HTERT RPE-1 (cell line): ENCODE data around the gene GADD45GIP1.
"Not testable (repeated sequence)": the region's sequence is repeated elsewhere in the genome, so short reads cannot be mapped to it uniquely, and the experiment has no call there.

Experiments used
- in situ Hi-C: fragments of 300-500 bp; cut with MboI; formaldehyde crosslinking; loops from 4 replicates; pipeline ENCODE4 v1.14.3; 2020; ENCODE audit warnings: low sequenced_read_pairs

GADD45GIP1 gene

DNA sequence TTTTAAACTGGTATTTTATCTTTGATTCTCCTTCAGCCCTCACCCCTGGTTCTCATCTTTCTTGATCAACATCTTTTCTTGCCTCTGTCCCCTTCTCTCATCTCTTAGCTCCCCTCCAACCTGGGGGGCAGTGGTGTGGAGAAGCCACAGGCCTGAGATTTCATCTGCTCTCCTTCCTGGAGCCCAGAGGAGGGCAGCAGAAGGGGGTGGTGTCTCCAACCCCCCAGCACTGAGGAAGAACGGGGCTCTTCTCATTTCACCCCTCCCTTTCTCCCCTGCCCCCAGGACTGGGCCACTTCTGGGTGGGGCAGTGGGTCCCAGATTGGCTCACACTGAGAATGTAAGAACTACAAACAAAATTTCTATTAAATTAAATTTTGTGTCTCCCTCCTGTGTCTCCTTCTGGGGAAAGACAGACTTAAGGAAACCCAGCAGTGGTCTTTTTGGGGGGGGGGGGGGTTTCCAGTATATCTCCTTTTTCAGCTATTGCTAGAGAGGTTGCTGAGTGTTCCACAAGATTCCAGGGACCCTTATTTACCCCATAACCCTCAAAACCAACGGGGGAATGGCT lies 12.8 kb downstream of the GADD45GIP1 start:
- in situ Hi-C loops, result no loop called here

DNA sequence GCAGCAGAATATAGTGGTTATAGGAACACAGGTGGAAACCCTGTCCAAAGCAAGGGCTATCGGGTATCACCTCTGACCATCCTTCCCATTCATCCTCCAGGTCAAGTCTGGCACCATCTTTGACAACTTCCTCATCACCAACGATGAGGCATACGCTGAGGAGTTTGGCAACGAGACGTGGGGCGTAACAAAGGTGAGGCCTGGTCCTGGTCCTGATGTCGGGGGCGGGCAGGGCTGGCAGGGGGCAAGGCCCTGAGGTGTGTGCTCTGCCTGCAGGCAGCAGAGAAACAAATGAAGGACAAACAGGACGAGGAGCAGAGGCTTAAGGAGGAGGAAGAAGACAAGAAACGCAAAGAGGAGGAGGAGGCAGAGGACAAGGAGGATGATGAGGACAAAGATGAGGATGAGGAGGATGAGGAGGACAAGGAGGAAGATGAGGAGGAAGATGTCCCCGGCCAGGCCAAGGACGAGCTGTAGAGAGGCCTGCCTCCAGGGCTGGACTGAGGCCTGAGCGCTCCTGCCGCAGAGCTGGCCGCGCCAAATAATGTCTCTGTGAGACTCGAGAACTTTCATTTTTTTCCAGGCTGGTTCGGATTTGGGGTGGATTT lies 13.5 kb downstream of the GADD45GIP1 start:
- in situ Hi-C loops, result no loop called here

- in situ Hi-C loops, result no loop called here
Observed at GRCh38 chr19:12940897-12941296, 16.1 kb downstream of the GADD45GIP1 start.

GRCh38 chr19:12939975-12940423 lies 17.0 kb downstream of the GADD45GIP1 start:
- in situ Hi-C loops, result no loop called here

DNA sequence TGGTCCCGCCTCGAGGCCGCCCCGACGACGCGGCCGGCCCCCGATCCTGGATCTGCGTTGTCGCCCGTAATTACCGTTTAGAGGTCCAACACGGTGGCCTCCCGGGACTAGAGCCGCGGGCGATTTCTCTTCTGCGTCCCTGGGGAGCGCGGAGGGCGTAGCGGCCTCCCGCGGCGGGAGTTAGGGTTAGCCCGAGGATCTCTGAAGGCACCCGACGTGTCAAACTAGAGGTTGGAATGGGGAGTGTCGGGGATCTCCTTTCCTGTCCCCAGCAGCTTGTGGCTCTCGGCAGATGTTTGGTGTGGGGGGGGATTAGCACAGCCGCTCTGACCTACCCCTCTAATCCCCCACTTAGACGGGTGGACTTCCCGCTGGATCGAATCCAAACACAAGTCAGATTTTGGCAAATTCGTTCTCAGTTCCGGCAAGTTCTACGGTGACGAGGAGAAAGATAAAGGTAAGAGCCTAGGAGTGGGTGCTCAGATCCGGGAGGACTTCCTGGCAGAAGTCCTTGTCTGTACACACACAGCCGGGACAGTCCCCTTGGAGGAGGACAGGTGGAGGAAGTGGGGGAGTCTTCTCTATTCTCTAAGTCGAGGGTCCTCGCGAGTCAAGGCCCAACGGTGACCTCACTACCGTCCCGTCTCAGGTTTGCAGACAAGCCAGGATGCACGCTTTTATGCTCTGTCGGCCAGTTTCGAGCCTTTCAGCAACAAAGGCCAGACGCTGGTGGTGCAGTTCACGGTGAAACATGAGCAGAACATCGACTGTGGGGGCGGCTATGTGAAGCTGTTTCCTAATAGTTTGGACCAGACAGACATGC lies 18.0 kb downstream of the GADD45GIP1 start:
- in situ Hi-C loops, result no loop called here

GRCh38 chr19:12937927-12938778 lies 18.9 kb downstream of the GADD45GIP1 start, which contains the start of gene CALR:
CALR (plus strand) TSS chr19:12938609; CDS start chr19:12938680, 71 bp downstream.
- in situ Hi-C loops, result no loop called here

- in situ Hi-C loops, result no loop called here
Observed at GRCh38 chr19:12937093-12937926, 19.7 kb downstream of the GADD45GIP1 start.

GRCh38 chr19:12936582-12936981 lies 20.4 kb downstream of the GADD45GIP1 start:
- in situ Hi-C loops, result no loop called here

DNA sequence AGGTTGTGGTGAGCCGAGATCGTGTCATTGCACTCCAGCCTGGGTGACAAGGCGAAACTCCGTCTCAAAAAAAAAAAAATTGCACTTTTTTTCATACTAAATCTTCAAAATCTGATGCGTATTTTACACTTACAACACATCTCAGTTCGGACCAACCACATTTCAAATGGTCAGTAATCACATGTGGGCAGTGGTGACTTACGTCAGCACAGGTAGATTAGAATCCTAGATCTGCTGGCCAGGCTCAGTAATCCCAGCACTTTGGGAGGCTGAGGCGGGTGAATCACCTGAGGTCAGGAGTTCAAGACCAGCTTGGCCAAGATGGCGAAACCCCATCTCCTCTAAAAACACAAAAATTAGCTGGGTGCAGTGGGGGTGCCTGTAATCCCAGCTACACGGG lies 22.0 kb downstream of the GADD45GIP1 start:
- in situ Hi-C loops, result no loop called here

GRCh38 chr19:12933287-12934072 lies 23.5 kb downstream of the GADD45GIP1 start, which contains the start of gene FARSA:
FARSA (minus strand) TSS chr19:12933711; CDS start chr19:12933696, 15 bp downstream.
- in situ Hi-C loops, result no loop called here

DNA sequence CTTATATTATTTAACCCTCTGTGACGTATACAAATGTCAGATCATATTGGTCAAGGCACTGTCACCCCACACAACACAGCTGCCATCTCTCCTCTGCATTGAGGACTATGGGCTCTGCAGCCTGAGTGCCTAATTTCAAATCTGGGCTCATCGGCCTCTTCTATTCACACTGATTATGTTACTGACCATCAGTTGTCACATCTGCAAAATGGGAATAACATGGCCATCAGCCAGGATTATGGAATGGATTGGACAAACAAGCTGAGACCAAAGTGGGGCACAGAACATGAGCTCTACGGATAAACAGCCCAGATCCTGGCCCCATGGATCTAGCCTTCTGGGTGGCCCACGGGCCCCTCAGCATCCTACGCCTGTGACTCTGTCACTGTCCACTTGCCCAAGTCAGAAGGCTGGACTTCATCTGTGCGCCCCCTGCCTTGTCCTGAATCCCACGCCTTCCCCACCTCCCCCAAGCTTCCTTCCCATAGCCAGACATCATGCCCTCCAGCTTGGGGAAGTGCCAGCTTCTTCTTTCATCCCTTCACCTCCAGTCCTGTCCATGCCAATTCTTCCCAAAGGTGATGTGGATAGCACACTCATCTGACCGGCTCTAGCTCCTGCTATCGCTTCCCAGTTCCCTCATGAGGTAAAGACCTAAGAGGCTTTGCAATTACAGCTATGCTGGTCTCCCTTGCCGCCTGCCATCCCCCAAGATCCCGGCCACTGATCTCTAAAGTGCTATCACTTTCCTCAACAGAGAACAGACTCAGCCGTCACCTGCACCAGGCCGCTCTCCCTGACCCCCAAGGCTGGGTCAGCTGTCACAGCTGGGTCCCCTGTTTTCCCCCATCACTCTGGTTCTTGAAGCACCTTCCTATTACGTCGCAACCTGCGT lies 24.4 kb downstream of the GADD45GIP1 start:
- in situ Hi-C loops, result no loop called here

- in situ Hi-C loops, result no loop called here
Observed at GRCh38 chr19:12930002-12930645, 26.9 kb downstream of the GADD45GIP1 start.

DNA sequence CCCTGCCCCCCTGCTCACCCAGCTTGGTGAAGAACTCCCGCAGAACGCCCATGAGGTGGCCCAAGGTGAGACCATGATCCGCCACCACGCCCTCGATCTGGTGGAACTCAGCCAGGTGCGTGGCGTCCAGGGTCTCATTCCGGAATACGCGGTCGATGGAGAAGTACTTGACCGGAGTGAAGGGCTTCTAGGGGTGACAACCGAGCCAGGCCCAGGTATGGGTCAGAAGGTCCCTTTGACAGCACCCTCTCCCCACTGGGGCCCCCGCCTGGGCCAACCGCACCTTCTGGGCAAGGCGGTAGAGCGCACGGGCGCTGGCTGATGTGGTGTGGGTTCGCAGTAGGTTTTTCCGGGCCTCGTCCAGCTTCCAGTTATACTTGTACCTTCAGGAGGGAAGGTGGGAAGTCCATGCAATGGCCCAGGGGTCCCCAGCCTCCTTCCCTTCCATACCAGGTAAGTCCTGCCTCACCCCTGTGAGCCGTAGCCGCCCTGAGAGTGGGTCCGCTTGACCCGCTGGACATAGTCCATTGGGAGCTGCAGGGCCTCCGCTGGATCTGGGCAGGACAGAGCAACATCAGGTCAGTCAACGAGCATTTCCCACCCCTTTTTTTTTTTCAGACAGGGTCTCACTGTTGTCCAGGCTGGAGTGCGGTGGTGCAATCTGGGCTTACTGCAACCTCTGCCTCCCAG lies 32.3 kb downstream of the GADD45GIP1 start:
- in situ Hi-C loops, result no loop called here

DNA sequence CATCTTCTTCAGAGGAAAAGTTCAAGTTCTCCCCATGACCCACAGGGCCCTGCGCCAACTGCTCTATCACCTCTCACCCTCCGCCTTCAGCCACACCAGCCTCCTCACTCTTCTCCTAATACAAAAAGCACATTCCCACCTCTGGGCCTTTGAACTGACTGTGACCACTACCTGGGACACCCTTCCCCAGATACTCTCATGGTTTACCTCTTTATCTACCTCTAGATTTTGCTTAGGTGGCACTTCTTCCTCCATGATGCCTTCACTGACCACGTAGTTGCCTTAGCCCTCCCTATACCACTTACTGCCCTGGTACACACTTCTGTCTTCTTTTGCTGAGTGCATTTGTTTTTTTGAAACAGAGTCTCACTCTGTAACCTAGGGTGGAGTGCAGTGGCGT lies 34.1 kb downstream of the GADD45GIP1 start:
- in situ Hi-C loops, result no loop called here

DNA sequence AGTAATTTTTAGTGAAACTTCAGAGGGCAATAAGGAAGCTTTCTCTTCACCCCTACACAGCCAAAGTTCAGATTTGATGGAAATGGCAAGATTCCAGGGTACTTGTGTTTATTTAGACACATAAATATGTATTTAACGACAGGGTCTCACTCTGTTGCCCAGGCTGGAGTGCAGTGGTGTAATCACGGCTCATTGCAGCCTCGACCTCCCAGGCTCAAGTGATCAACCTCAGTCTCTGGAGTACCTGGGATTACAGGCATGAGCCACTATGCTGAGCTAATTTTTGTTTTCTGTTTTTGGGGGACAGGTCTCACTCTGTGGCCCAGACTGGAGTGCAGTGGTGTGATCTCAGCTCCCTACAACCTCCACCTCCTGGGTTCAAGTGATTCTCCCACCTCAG lies 36.0 kb downstream of the GADD45GIP1 start:
- in situ Hi-C loops, result no loop called here

DNA sequence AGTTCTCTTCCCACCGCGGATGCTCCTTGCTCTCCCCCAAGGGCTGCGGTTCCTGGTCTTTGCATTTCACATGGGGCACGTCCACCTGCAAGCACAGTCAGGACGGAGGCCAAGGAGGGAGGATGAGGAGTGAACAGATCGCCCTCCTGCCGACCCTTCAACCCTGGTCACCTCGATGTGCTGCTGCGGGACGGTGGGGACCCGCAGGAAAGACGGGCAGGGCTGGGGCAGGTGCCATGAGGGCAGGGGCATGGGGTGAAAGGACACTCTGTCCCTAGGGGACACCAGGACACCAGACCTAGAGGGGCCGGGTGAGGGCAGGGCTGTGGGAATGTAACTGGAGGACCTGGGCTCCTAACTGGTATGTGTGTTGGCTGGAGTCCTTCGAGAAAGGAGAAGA lies 38.8 kb downstream of the GADD45GIP1 start:
- in situ Hi-C loops, result no loop called here

GRCh38 chr19:12915860-12916259 lies 41.2 kb downstream of the GADD45GIP1 start:
- in situ Hi-C loops, result not testable (repeated sequence)
